Activated naive CD4-positive, alpha-beta T cell treated with anti-CD3 and anti-CD28 coated beads for 36 hours (primary cell): Measurements from ENCODE around the gene ZNF823. TPM values are rescaled to one million over a fixed set of nuclear protein-coding genes. Genes with fewer than 3 reads are reported as not detected.
A peak's percentile ranks its signal among the peaks of the same experiment; 100 is the strongest.
"Not testable (repeated sequence)": the region's sequence is repeated elsewhere in the genome, so short reads cannot be mapped to it uniquely, and the experiment has no call there.

Source experiments
- CTCF ChIA-PET: fragments of 350-600 bp; sonication (Branson Sonifier 250); formaldehyde crosslinking; loops from one replicate; lab custom pipeline; 2021; ENCODE audit warnings: antibody characterized with exemption; lab: Charles Lee
- DNase-seq: peaks from one replicate; pipeline ENCODE4 v3.0.0-alpha.2; 2020
- H3K27ac Mint-ChIP-seq: one replicate; pipeline ENCODE4 v1.8.0; 2021; ENCODE audit warnings: mild to moderate bottlenecking, mixed read lengths
- H3K27me3 Mint-ChIP-seq: one replicate; pipeline ENCODE4 v1.8.0; 2021; ENCODE audit warnings: low read depth, mixed read lengths
- H3K36me3 Mint-ChIP-seq: one replicate; pipeline ENCODE4 v1.8.0; 2021; ENCODE audit warnings: low read depth, mixed read lengths
- H3K4me1 Mint-ChIP-seq: one replicate; pipeline ENCODE4 v1.8.0; 2021; ENCODE audit warnings: low read depth, mixed read lengths
- H3K4me3 Mint-ChIP-seq: one replicate; pipeline ENCODE4 v1.8.0; 2021; ENCODE audit warnings: mild to moderate bottlenecking, moderate library complexity, mixed read lengths
- H3K9me3 Mint-ChIP-seq: one replicate; pipeline ENCODE4 v1.8.0; 2021; ENCODE audit warnings: mixed read lengths
- intact Hi-C: fragments of 100-400 bp; cut with micrococcal nuclease; formaldehyde crosslinking; loops from one replicate; pipeline ENCODE4 v1.15.1; 2023
- total RNA-seq, 2 experiments: library from RNA; stranded (reverse); gene quantifications; one replicate each; pipeline ENCODE4 v1.2.3, GENCODE V29; 2021

The ZNF823 gene
- 1 to 10 TPM; 4.1 to 4.2 TPM for total RNA-seq

- DNase-seq: peak; percentile 100
- H3K36me3 Mint-ChIP-seq: peaks cover 4% of the 10 kb centered on the region
- CTCF ChIA-PET: interaction anchor here (0.6 to 3.1 kb wide), 2 partner anchors 39 to 185 kb away, joined by 3 to 9 read pairs; no protein-coding TSS in a partner anchor
- H3K27me3 Mint-ChIP-seq: no peaks in the 10 kb centered on the region
- peak within 1 kb of the TSS; percentile 82 for H3K27ac Mint-ChIP-seq
- peak within 1 kb of the TSS; percentile 99 for H3K4me3 Mint-ChIP-seq
- H3K9me3 Mint-ChIP-seq: no peaks in the 10 kb centered on the region
- intact Hi-C loops: loop anchor here (1.0 kb wide), 2 partner anchors 27 to 75 kb away; partner anchors contain the start of genes ZNF440 and ZNF441
- H3K4me1 Mint-ChIP-seq: peaks cover 18% of the 10 kb centered on the region
These were observed at the start of gene ZNF823 for GRCh38 chr19:11738746-11739620. Gene ZNF823, minus strand, starts transcription at chr19:11738946. Its CDS starts 127 bp downstream, at chr19:11738819.

- Mint-ChIP-seq H3K4me3 (no peak overlapping the region), H3K9me3 (peaks cover 59% of the 10 kb centered on the region), H3K27me3 (no peaks in the 10 kb centered on the region), H3K36me3 (peaks cover 30% of the 10 kb centered on the region), H3K27ac (no peak overlapping the region), H3K4me1 (no peaks in the 10 kb centered on the region)
- CTCF ChIA-PET: no interaction called here
- intact Hi-C loops: no loop called here
- no peak for DNase-seq
These were observed 48.8 kb upstream of the ZNF823 start for GRCh38 chr19:11787536-11787935.

DNA sequence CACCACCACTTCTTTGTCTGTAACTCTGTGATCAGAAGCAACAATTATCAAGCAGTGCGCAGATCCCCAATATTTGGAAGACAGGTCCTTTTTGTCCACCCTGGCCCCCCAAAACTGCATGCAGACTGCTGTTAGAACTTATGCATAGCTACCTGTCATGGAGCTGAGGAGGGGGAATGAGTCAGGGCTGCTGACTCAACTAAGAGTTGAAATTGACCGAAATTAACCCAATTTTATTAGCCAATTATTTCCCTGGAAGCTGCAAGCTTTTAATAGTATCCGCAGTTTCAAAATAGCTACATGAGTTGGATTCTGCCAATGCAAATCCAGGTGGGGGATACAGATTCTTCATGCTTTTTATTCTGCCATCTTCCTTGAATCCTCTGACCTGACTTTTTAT, 45.6 kb upstream of the ZNF823 start:
- Mint-ChIP-seq H3K27ac (no peak overlapping the region), H3K27me3 (no peaks in the 10 kb centered on the region), H3K9me3 (peaks cover 69% of the 10 kb centered on the region), H3K4me3 (no peak overlapping the region), H3K4me1 (no peaks in the 10 kb centered on the region), H3K36me3 (peaks cover 54% of the 10 kb centered on the region)
- no peak for DNase-seq
- CTCF ChIA-PET: interaction anchor here (1.0 kb wide), 1 partner anchor 14 kb away, joined by 3 read pairs; the partner anchor contains the start of gene ZNF491
- intact Hi-C loops: no loop called here

- DNase-seq: no peak
- Mint-ChIP-seq H3K27me3 (no peaks in the 10 kb centered on the region), H3K27ac (no peak overlapping the region), H3K36me3 (peaks cover 60% of the 10 kb centered on the region), H3K4me1 (no peaks in the 10 kb centered on the region), H3K4me3 (no peak overlapping the region), H3K9me3 (peaks cover 70% of the 10 kb centered on the region)
- intact Hi-C loops: no loop called here
- CTCF ChIA-PET: interaction anchor here (1.0 kb wide), 1 partner anchor 14 kb away, joined by 3 read pairs; the partner anchor contains the start of gene ZNF491
These were observed 45.0 kb upstream of the ZNF823 start for GRCh38 chr19:11783767-11784166.

GRCh38 chr19:11781295-11782057, 42.7 kb upstream of the ZNF823 start:
- CTCF ChIA-PET: interaction anchor here (1.2 kb wide), 1 partner anchor 16 kb away, joined by 3 read pairs; the partner anchor contains the start of gene ZNF491
- peaks cover 75% of the 10 kb centered on the region for H3K9me3 Mint-ChIP-seq
- H3K36me3 Mint-ChIP-seq: peaks cover 76% of the 10 kb centered on the region
- H3K27ac Mint-ChIP-seq: no peak overlapping the region
- no peak overlapping the region for H3K4me3 Mint-ChIP-seq
- no peak for DNase-seq
- H3K4me1 Mint-ChIP-seq: no peaks in the 10 kb centered on the region
- H3K27me3 Mint-ChIP-seq: no peaks in the 10 kb centered on the region
- intact Hi-C loops: no loop called here

DNA sequence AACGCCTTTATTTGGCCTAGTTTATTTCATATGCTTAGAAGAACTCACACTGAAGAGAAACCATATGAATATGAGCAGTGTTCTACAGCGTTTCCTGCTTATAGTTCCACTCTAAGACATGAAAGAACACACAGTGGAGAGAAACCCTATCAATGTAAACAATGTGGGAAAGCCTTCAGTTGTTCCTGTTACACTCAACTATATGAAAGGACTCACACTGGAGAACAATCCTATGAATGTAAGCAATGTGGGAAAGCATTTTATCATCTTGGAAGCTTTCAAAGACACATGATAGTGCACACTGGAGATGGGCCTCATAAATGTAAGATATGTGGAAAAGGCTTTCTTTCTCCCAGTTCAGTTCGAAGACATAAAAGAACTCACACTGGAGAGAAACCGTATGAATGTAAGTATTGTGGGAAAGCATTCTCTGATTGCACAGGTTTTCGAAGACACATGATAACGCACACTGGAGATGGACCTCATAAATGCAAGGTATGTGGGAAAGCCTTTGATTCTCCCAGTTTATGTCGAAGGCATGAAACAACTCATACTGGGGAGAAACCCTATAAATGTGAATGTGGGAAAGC, 41.8 kb upstream of the ZNF823 start:
- H3K27me3 Mint-ChIP-seq: no peaks in the 10 kb centered on the region
- H3K9me3 Mint-ChIP-seq: peaks cover 76% of the 10 kb centered on the region
- H3K4me1 Mint-ChIP-seq: no peaks in the 10 kb centered on the region
- no peak for DNase-seq
- H3K27ac Mint-ChIP-seq: no peak overlapping the region
- H3K4me3 Mint-ChIP-seq: no peak overlapping the region
- peaks cover 82% of the 10 kb centered on the region for H3K36me3 Mint-ChIP-seq
- intact Hi-C loops: no loop called here
- CTCF ChIA-PET: no interaction called here

- Mint-ChIP-seq H3K9me3 (peaks cover 77% of the 10 kb centered on the region), H3K36me3 (peaks cover 82% of the 10 kb centered on the region)
- H3K27ac Mint-ChIP-seq, H3K4me3 Mint-ChIP-seq, DNase-seq, H3K27me3 Mint-ChIP-seq, intact Hi-C loops, CTCF ChIA-PET, H3K4me1 Mint-ChIP-seq: not testable (repeated sequence)
These were observed 37.9 kb upstream of the ZNF823 start for GRCh38 chr19:11776669-11777068.

DNA sequence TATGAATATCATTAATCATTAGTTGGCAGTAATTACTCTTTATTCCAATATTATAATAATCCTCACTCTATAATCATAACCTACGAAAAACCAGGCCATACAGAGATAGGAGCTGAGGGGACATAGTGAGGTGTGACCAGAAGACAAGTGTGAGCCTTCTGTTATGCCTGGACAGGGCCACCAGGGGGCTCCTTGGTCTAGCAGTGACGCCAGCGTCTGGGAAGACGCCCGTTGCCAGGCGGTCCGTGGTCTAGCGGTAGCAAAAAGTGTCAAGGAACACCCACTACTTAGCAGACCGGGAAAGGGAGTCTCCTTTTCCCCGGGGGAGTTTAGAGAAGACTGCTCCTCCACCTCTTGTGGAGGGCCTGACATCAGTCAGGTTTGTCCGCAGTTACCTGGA, 32.8 kb upstream of the ZNF823 start:
- Mint-ChIP-seq H3K9me3 (peaks cover 55% of the 10 kb centered on the region), H3K36me3 (peaks cover 52% of the 10 kb centered on the region), H3K4me1 (peaks cover 14% of the 10 kb centered on the region)
- H3K27me3 Mint-ChIP-seq, DNase-seq, H3K27ac Mint-ChIP-seq, H3K4me3 Mint-ChIP-seq, intact Hi-C loops: not testable (repeated sequence)
- CTCF ChIA-PET: interaction anchor here (0.6 to 1.5 kb wide), 2 partner anchors 26 to 55 kb away, joined by 3 to 4 read pairs; no protein-coding TSS in a partner anchor

DNA sequence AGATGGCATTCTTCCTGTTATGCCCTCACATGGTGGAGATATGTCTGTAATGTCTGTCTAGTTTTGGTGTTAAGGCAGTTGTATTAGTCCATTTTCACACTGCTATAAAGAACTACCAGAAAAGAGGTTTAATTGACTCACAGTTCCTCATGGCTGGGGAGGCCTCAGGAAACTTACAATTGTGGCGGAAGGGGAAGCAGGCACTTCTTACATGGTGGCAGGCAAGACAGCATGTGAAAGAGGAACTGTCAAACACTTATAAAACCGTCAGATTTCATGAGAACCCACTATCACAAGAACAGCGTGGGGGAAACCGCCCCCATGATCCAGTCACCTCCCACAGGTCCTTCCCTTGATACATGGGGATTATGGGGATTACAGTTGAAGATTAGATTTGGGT, 31.2 kb upstream of the ZNF823 start:
- no peak for DNase-seq
- peaks cover 48% of the 10 kb centered on the region for H3K9me3 Mint-ChIP-seq
- intact Hi-C loops: loop anchor here (5.0 kb wide), 1 partner anchor 42 kb away; the partner anchor contains the start of gene ZNF440
- peaks cover 16% of the 10 kb centered on the region for H3K4me1 Mint-ChIP-seq
- CTCF ChIA-PET: no interaction called here
- no peak overlapping the region for H3K27ac Mint-ChIP-seq
- H3K27me3 Mint-ChIP-seq: no peaks in the 10 kb centered on the region
- H3K4me3 Mint-ChIP-seq: no peak overlapping the region
- H3K36me3 Mint-ChIP-seq: peaks cover 39% of the 10 kb centered on the region

DNA sequence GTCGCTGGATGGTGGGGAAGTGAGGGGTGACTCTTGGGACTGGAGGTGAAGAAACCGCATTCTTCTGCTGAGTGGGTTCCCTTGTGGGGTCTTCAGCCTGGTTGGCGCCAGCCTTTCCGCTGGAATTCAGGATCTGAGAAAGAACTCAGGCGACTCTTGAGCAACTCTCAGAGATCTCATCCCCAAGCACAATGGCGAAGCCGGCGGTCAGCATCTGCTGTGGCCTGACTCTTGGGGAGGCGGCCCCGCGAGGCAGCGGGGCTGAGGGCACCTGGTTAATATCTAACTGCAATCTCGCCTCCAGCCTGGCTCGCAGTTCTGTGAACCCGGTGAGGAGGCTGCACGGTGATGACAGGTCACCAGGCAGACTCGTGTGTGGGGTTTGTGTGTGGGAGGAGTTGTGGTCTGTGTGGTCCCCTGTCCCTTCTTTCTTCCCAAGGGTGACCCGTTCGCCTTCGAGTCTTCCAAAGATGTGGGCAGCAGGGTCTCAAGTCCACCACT, 28.9 kb upstream of the ZNF823 start:
- intact Hi-C loops: loop anchor here (2.0 to 5.0 kb wide), 2 partner anchors 31 to 45 kb away; partner anchors contain the start of genes ZNF440 and ZNF491
- Mint-ChIP-seq H3K4me3 (peak overlapping the region; percentile 96), H3K9me3 (peaks cover 31% of the 10 kb centered on the region), H3K36me3 (peaks cover 26% of the 10 kb centered on the region), H3K4me1 (peaks cover 16% of the 10 kb centered on the region), H3K27me3 (peaks cover 2% of the 10 kb centered on the region), H3K27ac (peak overlapping the region; percentile 61)
- CTCF ChIA-PET: interaction anchor here (1.8 kb wide), 1 partner anchor 30 kb away, joined by 7 read pairs; the partner anchor contains the start of gene ZNF491
- peak; percentile 43 for DNase-seq
